IMR-90 (cell line): Measurements from ENCODE around the gene SFXN2. TPM values are rescaled to one million over a fixed set of nuclear protein-coding genes. Genes with fewer than 3 reads are reported as not detected.

Experiments used
- ATAC-seq: fragments of 200-7000 bp; cut with Tn5 transposase; 2 replicates; pipeline ENCODE4 v1.9.1; 2020; ENCODE audit warnings: low read depth, mild to moderate bottlenecking, moderate library complexity
- BruUV-seq: library from RNA; stranded (reverse); fragments of 400-500 nt; replicated peaks from 2 replicates; lab custom pipeline; 2021; lab: Mats Ljungman, UMichigan
- CTCF ChIA-PET: fragments of 300-600 bp; formaldehyde crosslinking; extraction: SDS; loops from one replicate; lab custom pipeline; 2021; ENCODE audit warnings: antibody characterized with exemption; lab: Yijun Ruan, JAX
- POLR2A ChIA-PET: fragments of 300-600 bp; sonication (Branson Sonifier 250); formaldehyde crosslinking; loops from one replicate; lab custom pipeline; 2022; ENCODE audit warnings: antibody characterized with exemption; ENCODE audit not compliant: unreplicated experiment; lab: Charles Lee
- DNase-seq: peaks from one replicate; pipeline ENCODE4 v3.0.0; 2013
- H2AFZ ChIP-seq: replicated peaks from 2 replicates; pipeline ENCODE3; 2013; ENCODE audit warnings: low read length, mild to moderate bottlenecking; ENCODE audit not compliant: poor library complexity
- H2AK5ac ChIP-seq: 2 replicates; pipeline ENCODE4 v1.6.1; 2013; ENCODE audit warnings: low read depth, low read length, inconsistent platforms
- H2AK9ac ChIP-seq: replicated peaks from 2 replicates; pipeline ENCODE3; 2013; ENCODE audit warnings: mild to moderate bottlenecking, low read depth, low read length, moderate library complexity; ENCODE audit not compliant: poor library complexity
- H2BK120ac ChIP-seq: 2 replicates; pipeline ENCODE4 v1.6.1; 2013; ENCODE audit warnings: low read depth, low read length, inconsistent platforms
- H2BK15ac ChIP-seq: 3 replicates; pipeline ENCODE4 v1.6.1; 2013; ENCODE audit warnings: low read depth, low read length, inconsistent platforms
- H2BK20ac ChIP-seq: 2 replicates; pipeline ENCODE4 v1.6.1; 2013; ENCODE audit warnings: low read depth, mild to moderate bottlenecking, inconsistent platforms, low read length, moderate library complexity
- H2BK5ac ChIP-seq: 2 replicates; pipeline ENCODE4 v1.6.1; 2013; ENCODE audit warnings: mild to moderate bottlenecking, low read depth, low read length, inconsistent platforms; ENCODE audit not compliant: poor library complexity, severe bottlenecking
- H3K14ac ChIP-seq: replicated peaks from 2 replicates; pipeline ENCODE4 v1.6.1; 2013; ENCODE audit warnings: low read depth, low read length, inconsistent platforms
- H3K18ac ChIP-seq: 2 replicates; pipeline ENCODE4 v1.6.1; 2013; ENCODE audit warnings: low read depth, low read length, control low read depth
- H3K23ac ChIP-seq: 2 replicates; pipeline ENCODE4 v1.6.1; 2013; ENCODE audit warnings: low read depth, low read length, inconsistent platforms
- H3K27ac ChIP-seq: 2 replicates; pipeline ENCODE4 v1.5.1; 2013; ENCODE audit warnings: mild to moderate bottlenecking, control low read depth, low read length; ENCODE audit not compliant: insufficient read depth
- H3K27me3 ChIP-seq: 2 replicates; pipeline ENCODE4 v1.6.1; 2013; ENCODE audit warnings: low read length; ENCODE audit not compliant: control insufficient read depth, insufficient read depth
- H3K36me3 ChIP-seq: 2 replicates; pipeline ENCODE4 v1.6.1; 2013; ENCODE audit warnings: low read length, mixed read lengths; ENCODE audit not compliant: control insufficient read depth, insufficient read depth
- H3K4ac ChIP-seq: 2 replicates; pipeline ENCODE4 v1.6.1; 2013; ENCODE audit warnings: low read depth, low read length, inconsistent platforms
- H3K4me1 ChIP-seq: 2 replicates; pipeline ENCODE4 v1.6.1; 2013; ENCODE audit warnings: low read length, mixed read lengths; ENCODE audit not compliant: control insufficient read depth, insufficient read depth
- H3K4me2 ChIP-seq: 2 replicates; pipeline ENCODE4 v1.6.1; 2013; ENCODE audit warnings: low read depth, mild to moderate bottlenecking, control low read depth, low read length, moderate library complexity
- H3K4me3 ChIP-seq: 2 replicates; pipeline ENCODE4 v1.5.1; 2013; ENCODE audit warnings: low read depth, mild to moderate bottlenecking, control low read depth, low read length, moderate library complexity; ENCODE audit not compliant: insufficient read depth
- H3K56ac ChIP-seq: 2 replicates; pipeline ENCODE4 v1.6.1; 2013; ENCODE audit warnings: low read length, inconsistent platforms; ENCODE audit not compliant: insufficient read depth; ENCODE audit errors: extremely low read depth
- H3K79me1 ChIP-seq, 2 experiments: 2 replicates each; pipeline ENCODE4 v1.6.1; 2013; ENCODE audit warnings: low read length in 2 of 2, inconsistent platforms in 1 of 2, low read depth in 1 of 2
- H3K9ac ChIP-seq: 2 replicates; pipeline ENCODE4 v1.6.1; 2013; ENCODE audit warnings: low read depth, low read length, control low read depth
- H3K9me1 ChIP-seq: 2 replicates; pipeline ENCODE4 v1.6.1; 2013; ENCODE audit warnings: low read length, inconsistent platforms; ENCODE audit not compliant: insufficient read depth
- H3K9me3 ChIP-seq: 2 replicates; pipeline ENCODE4 v1.6.1; 2013; ENCODE audit warnings: low read length; ENCODE audit not compliant: control insufficient read depth, insufficient read depth
- H4K20me1 ChIP-seq: 2 replicates; pipeline ENCODE4 v1.6.1; 2013; ENCODE audit warnings: low read length, inconsistent platforms; ENCODE audit not compliant: insufficient read depth
- H4K5ac ChIP-seq: 2 replicates; pipeline ENCODE4 v1.6.1; 2013; ENCODE audit warnings: mild to moderate bottlenecking, low read depth, low read length, control low read depth
- H4K8ac ChIP-seq, 2 experiments: 2 replicates each; pipeline ENCODE4 v1.6.1; 2013; ENCODE audit warnings: low read depth in 2 of 2, low read length in 2 of 2, control low read depth in 1 of 2, inconsistent platforms in 1 of 2
- H4K91ac ChIP-seq: 2 replicates; pipeline ENCODE4 v1.6.1; 2013; ENCODE audit warnings: low read depth, low read length, inconsistent platforms; ENCODE audit not compliant: insufficient read depth
- BHLHE40 ChIP-seq: fragments of 150-350 bp; IDR thresholded peaks from 2 replicates; pipeline ENCODE4 v1.6.1; 2016; ENCODE audit warnings: mild to moderate bottlenecking, low read depth, low read length
- CEBPB ChIP-seq: IDR thresholded peaks from 2 replicates; pipeline ENCODE4 v1.6.1; 2012; ENCODE audit warnings: low read depth, low read length, improper control_type of control experiment
- CHD1 ChIP-seq: IDR thresholded peaks from 2 replicates; pipeline ENCODE4 v1.6.1; 2012; ENCODE audit warnings: low read depth, low read length, improper control_type of control experiment
- FOS ChIP-seq: fragments of 150-350 bp; IDR thresholded peaks from 2 replicates; pipeline ENCODE4 v1.6.1; 2016; ENCODE audit warnings: low read depth, low read length
- MAFK ChIP-seq: IDR thresholded peaks from 2 replicates; pipeline ENCODE4 v1.6.1; 2012; ENCODE audit warnings: low read depth, low read length, improper control_type of control experiment
- MAZ ChIP-seq: IDR thresholded peaks from 2 replicates; pipeline ENCODE4 v1.6.1; 2012; ENCODE audit warnings: low read depth, mild to moderate bottlenecking, low read length, improper control_type of control experiment, moderate library complexity, borderline replicate concordance
- MXI1 ChIP-seq: IDR thresholded peaks from 2 replicates; pipeline ENCODE4 v1.6.1; 2012; ENCODE audit warnings: low read depth, mild to moderate bottlenecking, low read length, moderate library complexity, borderline replicate concordance
- NFE2L2 ChIP-seq: fragments of 150-350 bp; IDR thresholded peaks from 2 replicates; pipeline ENCODE4 v1.6.1; 2016; ENCODE audit warnings: low read depth, mild to moderate bottlenecking, low read length
- POLR2A ChIP-seq: IDR thresholded peaks from 2 replicates; pipeline ENCODE4 v1.6.1; 2012; ENCODE audit warnings: mild to moderate bottlenecking, low read depth, low read length
- RAD21 ChIP-seq: IDR thresholded peaks from 2 replicates; pipeline ENCODE4 v1.6.1; 2012; ENCODE audit warnings: low read length, improper control_type of control experiment
- RCOR1 ChIP-seq: IDR thresholded peaks from 2 replicates; pipeline ENCODE4 v1.6.1; 2012; ENCODE audit warnings: mild to moderate bottlenecking, low read length, improper control_type of control experiment; ENCODE audit not compliant: insufficient replicate concordance
- RFX5 ChIP-seq: IDR thresholded peaks from 2 replicates; pipeline ENCODE4 v1.8.0; 2012; ENCODE audit warnings: low read depth, mild to moderate bottlenecking, low read length, moderate library complexity
- SMC3 ChIP-seq: fragments of 150-350 bp; IDR thresholded peaks from 2 replicates; pipeline ENCODE4 v1.6.1; 2016; ENCODE audit warnings: low read depth, mild to moderate bottlenecking, antibody characterized with exemption, low read length, moderate library complexity
- WGBS, 2 experiments: methylation state at CpG; one replicate each; pipeline versions ENCODE4 v1.1.5 to v1.1.7; 2013; ENCODE audit warnings: missing lambda C conversion rate in 2 of 2; ENCODE audit not compliant: insufficient read length in 1 of 2; ENCODE audit errors: extremely low coverage in 2 of 2; 5-methylcytosine and 5-hydroxymethylcytosine counted together
- dilution Hi-C: fragments of 300-500 bp; cut with HindIII; formaldehyde crosslinking; loops from one replicate; pipeline ENCODE4 v1.14.3; 2018; ENCODE audit warnings: low sequenced_read_pairs; ENCODE audit not compliant: unreplicated experiment
- in situ Hi-C: fragments of 300-500 bp; cut with MboI; formaldehyde crosslinking; loops from 3 replicates; pipeline ENCODE4 v1.14.3; 2019; ENCODE audit warnings: low sequenced_read_pairs, inconsistent platforms, mixed read lengths
- intact Hi-C: fragments of 100-400 bp; cut with micrococcal nuclease; formaldehyde crosslinking; loops from 2 replicates; pipeline ENCODE4 v1.10.0; 2022
- polyA plus RNA-seq, 3 experiments: library from polyadenylated mRNA; depleted of rRNA; stranded (reverse); fragments of >200 nt; gene quantifications; 2 replicates each; pipeline ENCODE4 v1.2.3, GENCODE V29; 2012; ENCODE audit warnings: low replicate concordance in 1 of 3
- total RNA-seq: library from RNA; depleted of rRNA; stranded (reverse); fragments of >200 nt; gene quantifications from 2 replicates; pipeline ENCODE4 v1.2.3, GENCODE V29; 2012
- TF ChIP-seq, protein P1 (sequence below): fragments of 150-350 bp; IDR thresholded peaks from 2 replicates; pipeline ENCODE4 v1.6.1; 2017; ENCODE audit warnings: mild to moderate bottlenecking, antibody characterized with exemption, low read length, low read depth
- TF ChIP-seq, protein P2 (sequence below): fragments of 150-350 bp; IDR thresholded peaks from 2 replicates; pipeline ENCODE4 v1.6.1; 2016; ENCODE audit warnings: low read depth, mild to moderate bottlenecking, low read length, moderate library complexity, borderline replicate concordance
- TF ChIP-seq, protein P3 (sequence below): conservative IDR thresholded peaks from 2 replicates; pipeline ENCODE4 v1.5.1; 2012; ENCODE audit warnings: mild to moderate bottlenecking, low read depth, low read length, improper control_type of control experiment

The SFXN2 gene
- total and polyA plus RNA-seq, 2 of the 4 experiments (the other 2 are of a cell fraction), result 6.9 to 11.7 TPM

DNA sequence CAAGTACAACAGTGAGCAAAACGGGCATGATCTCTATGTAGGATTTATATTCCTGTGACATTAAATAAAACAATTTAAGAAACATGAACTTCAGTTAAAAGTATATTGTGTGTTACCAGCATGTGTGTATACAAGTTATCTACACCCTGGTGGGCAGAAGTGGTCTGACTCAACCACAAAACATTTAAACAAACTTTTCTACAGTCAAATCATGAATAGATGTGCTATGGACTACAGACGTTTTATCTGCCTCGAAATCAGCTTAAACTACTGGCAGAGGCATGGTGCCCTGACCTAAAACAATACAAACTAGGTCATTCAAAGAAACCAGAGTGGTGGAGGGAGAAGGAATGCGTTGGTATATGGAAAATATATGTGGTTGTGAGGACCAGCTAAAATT is 3.8 kb upstream of the SFXN2 start:
- Histone ChIP-seq H3K9me3 (no peaks in the 10 kb centered on the region), H4K20me1 (peaks cover 11% of the 10 kb centered on the region; the same call in 1 of the 2 replicates), H3K4me3 (no peak overlapping the region), H3K18ac (peak overlapping the region; percentile 61; the same call in 1 of the 2 replicates), H4K91ac (no peak overlapping the region), H3K4me1 (peaks cover 2% of the 10 kb centered on the region), H2AK9ac (no peak overlapping the region), H3K27ac (peak overlapping the region; percentile 13; the same call in 1 of the 2 replicates), H3K4me2 (peak overlapping the region; percentile 82; the same call in 1 of the 2 replicates), H3K79me1 (peaks cover 22 to 58% of the 10 kb centered on the region in 2 experiments), H4K8ac (no peak overlapping the region), H3K23ac (peak overlapping the region; percentile 31; the same call in 1 of the 2 replicates), H2AK5ac (no peak overlapping the region), H3K36me3 (no peaks in the 10 kb centered on the region), H2BK5ac (peak overlapping the region; percentile 68), H3K27me3 (no peaks in the 10 kb centered on the region), H3K9me1 (peaks cover 3% of the 10 kb centered on the region), H3K9ac (no peak overlapping the region), H3K4ac (no peak overlapping the region; the same call in 1 of the 2 replicates), H3K14ac (no peak overlapping the region), H4K5ac (no peak overlapping the region), H2BK15ac (0 out of 3 replicates have a peak overlapping the region, but pooled peaks have one; percentile 0), H2BK120ac (no peak overlapping the region), H3K56ac (no peak overlapping the region), H2BK20ac (peak overlapping the region; percentile 8; the same call in 1 of the 2 replicates), H2AFZ (no peak overlapping the region)
- DNase-seq, result peak; percentile 89
- POLR2A ChIA-PET, result no interaction called here
- CTCF ChIA-PET, result interaction anchor here (0.6 to 2.2 kb wide), 4 partner anchors 31 to 43 kb away, joined by 3 to 4 read pairs (median 4); no protein-coding TSS in a partner anchor
- peak; percentile 19 for ATAC-seq
- dilution Hi-C loops (no loop called here), intact Hi-C loops (loop anchor here (5.0 kb wide), 1 partner anchor 208 kb away; the partner anchor contains the start of genes ACTR1A and SUFU), in situ Hi-C loops (no loop called here)
- no CpG with 5 or more reads among the region's 4 CpGs for WGBS, 2 experiments
- TF ChIP-seq, protein P1, sequence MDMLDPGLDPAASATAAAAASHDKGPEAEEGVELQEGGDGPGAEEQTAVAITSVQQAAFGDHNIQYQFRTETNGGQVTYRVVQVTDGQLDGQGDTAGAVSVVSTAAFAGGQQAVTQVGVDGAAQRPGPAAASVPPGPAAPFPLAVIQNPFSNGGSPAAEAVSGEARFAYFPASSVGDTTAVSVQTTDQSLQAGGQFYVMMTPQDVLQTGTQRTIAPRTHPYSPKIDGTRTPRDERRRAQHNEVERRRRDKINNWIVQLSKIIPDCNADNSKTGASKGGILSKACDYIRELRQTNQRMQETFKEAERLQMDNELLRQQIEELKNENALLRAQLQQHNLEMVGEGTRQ, result no peak
- no peak for TF ChIP-seq MXI1
- TF ChIP-seq SMC3, result no peak
- TF ChIP-seq CEBPB, result no peak
- peak; percentile 62 for TF ChIP-seq FOS
- TF ChIP-seq MAZ, result no peak
- TF ChIP-seq CHD1, result no peak
- TF ChIP-seq NFE2L2, result no peak
- TF ChIP-seq, protein P2, sequence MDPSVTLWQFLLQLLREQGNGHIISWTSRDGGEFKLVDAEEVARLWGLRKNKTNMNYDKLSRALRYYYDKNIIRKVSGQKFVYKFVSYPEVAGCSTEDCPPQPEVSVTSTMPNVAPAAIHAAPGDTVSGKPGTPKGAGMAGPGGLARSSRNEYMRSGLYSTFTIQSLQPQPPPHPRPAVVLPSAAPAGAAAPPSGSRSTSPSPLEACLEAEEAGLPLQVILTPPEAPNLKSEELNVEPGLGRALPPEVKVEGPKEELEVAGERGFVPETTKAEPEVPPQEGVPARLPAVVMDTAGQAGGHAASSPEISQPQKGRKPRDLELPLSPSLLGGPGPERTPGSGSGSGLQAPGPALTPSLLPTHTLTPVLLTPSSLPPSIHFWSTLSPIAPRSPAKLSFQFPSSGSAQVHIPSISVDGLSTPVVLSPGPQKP, result no peak
- no peak for TF ChIP-seq RCOR1
- no peak for TF ChIP-seq RFX5
- TF ChIP-seq RAD21, result 0 out of 2 replicates have a peak, but pooled peaks have one; percentile 8
- TF ChIP-seq, protein P3, sequence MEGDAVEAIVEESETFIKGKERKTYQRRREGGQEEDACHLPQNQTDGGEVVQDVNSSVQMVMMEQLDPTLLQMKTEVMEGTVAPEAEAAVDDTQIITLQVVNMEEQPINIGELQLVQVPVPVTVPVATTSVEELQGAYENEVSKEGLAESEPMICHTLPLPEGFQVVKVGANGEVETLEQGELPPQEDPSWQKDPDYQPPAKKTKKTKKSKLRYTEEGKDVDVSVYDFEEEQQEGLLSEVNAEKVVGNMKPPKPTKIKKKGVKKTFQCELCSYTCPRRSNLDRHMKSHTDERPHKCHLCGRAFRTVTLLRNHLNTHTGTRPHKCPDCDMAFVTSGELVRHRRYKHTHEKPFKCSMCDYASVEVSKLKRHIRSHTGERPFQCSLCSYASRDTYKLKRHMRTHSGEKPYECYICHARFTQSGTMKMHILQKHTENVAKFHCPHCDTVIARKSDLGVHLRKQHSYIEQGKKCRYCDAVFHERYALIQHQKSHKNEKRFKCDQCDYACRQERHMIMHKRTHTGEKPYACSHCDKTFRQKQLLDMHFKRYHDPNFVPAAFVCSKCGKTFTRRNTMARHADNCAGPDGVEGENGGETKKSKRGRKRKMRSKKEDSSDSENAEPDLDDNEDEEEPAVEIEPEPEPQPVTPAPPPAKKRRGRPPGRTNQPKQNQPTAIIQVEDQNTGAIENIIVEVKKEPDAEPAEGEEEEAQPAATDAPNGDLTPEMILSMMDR, result no peak
- TF ChIP-seq POLR2A, result no peak
- TF ChIP-seq BHLHE40, result peak; percentile 57; the same call in 1 of the 2 replicates
- TF ChIP-seq MAFK, result no peak
- no TSS peak for BruUV-seq
